Measurements from ENCODE around the gene CDCA3. TPM values are rescaled to one million over a fixed set of nuclear protein-coding genes. Genes with fewer than 3 reads are reported as not detected.

CDCA3 gene
- total RNA-seq, 1 experiment from 2014 or later, result 61.8 TPM

GRCh38 chr12:6817098-6817497, 34.0 kb downstream of the CDCA3 start (continued):
- TF ChIP-seq ZSCAN18 (CRISPR knock-in tag; IDR thresholded peaks at IDR 0.05), result no peak
- TF ChIP-seq ZNF423 (CRISPR knock-in tag; IDR thresholded peaks at IDR 0.05), result no peak
- no peak for TF ChIP-seq FOXP4 (CRISPR knock-in tag; IDR thresholded peaks at IDR 0.05)
- no peak for TF ChIP-seq SP1 (CRISPR knock-in tag; conservative IDR thresholded peaks at IDR 0.05)

- DNase-seq (ENCODE audit: low spot score) (no peak), ATAC-seq (no peak)
- H3K36me3 Mint-ChIP-seq, result no peaks in the 10 kb centered on the region
- H3K27me3 Mint-ChIP-seq (ENCODE audit: low read depth), result peaks cover 52% of the 10 kb centered on the region
- CTCF ChIA-PET, result interaction anchor here (1.0 to 2.5 kb wide), 3 partner anchors 8 to 63 kb away, joined by 3 to 9 read pairs (median 7); partner anchors contain the start of genes MLF2 and PTMS
- TF ChIP-seq CBFB (CRISPR knock-in tag; IDR thresholded peaks at IDR 0.05; ENCODE audit: low read depth) (no peak), E2F5 (CRISPR knock-in tag; IDR thresholded peaks at IDR 0.05) (no peak), OVOL2 (CRISPR knock-in tag; IDR thresholded peaks at IDR 0.05; ENCODE audit: borderline replicate concordance) (no peak), ATF6 (CRISPR knock-in tag; IDR thresholded peaks at IDR 0.05) (no peak), MXD4 (CRISPR knock-in tag; IDR thresholded peaks at IDR 0.05; ENCODE audit: borderline replicate concordance) (no peak), NR1H2 (CRISPR knock-in tag; IDR thresholded peaks at IDR 0.05) (no peak), FOXK1 (CRISPR knock-in tag; IDR thresholded peaks at IDR 0.05) (no peak), TEAD4 (CRISPR knock-in tag; IDR thresholded peaks at IDR 0.05) (no peak), ZNF219 (CRISPR knock-in tag; IDR thresholded peaks at IDR 0.05; ENCODE audit: borderline replicate concordance) (no peak), ZNF263 (CRISPR knock-in tag; IDR thresholded peaks at IDR 0.05; ENCODE audit: low read depth) (no peak), HMGA2 (CRISPR knock-in tag; IDR thresholded peaks at IDR 0.05) (no peak), ZNF423 (CRISPR knock-in tag; IDR thresholded peaks at IDR 0.05) (no peak), ETV6 (CRISPR knock-in tag; IDR thresholded peaks at IDR 0.05) (no peak), RELA (CRISPR knock-in tag; IDR thresholded peaks at IDR 0.05; ENCODE audit: borderline replicate concordance) (no peak), KAT7 (CRISPR knock-in tag; IDR thresholded peaks at IDR 0.05; ENCODE audit: borderline replicate concordance) (no peak), GABPB1 (CRISPR knock-in tag; IDR thresholded peaks at IDR 0.05) (no peak), ZNF317 (CRISPR knock-in tag; IDR thresholded peaks at IDR 0.05; ENCODE audit: borderline replicate concordance, low read depth) (no peak), STAT6 (CRISPR knock-in tag; conservative IDR thresholded peaks at IDR 0.05; ENCODE audit: low read depth) (no peak), HMGXB4 (CRISPR knock-in tag; IDR thresholded peaks at IDR 0.05) (no peak)
- H3K4me3 Mint-ChIP-seq, result no peak overlapping the region
- peaks cover 36% of the 10 kb centered on the region for H3K4me1 Mint-ChIP-seq
- POLR2A ChIA-PET, result no interaction called here
- no peaks in the 10 kb centered on the region for H3K9me3 Mint-ChIP-seq
- H3K27ac Mint-ChIP-seq, result peak overlapping the region; percentile 9; the same call in 1 of the 2 replicates
Measured at GRCh38 chr12:6816598-6816997, 34.5 kb downstream of the CDCA3 start.
